H1 (cell line): ENCODE results near the gene C11orf42. TPM values are rescaled to one million over a fixed set of nuclear protein-coding genes. Genes with fewer than 3 reads are reported as not detected.

ENCODE experiments used
- CTCF ChIA-PET: fragments of 300-600 bp; sonication (Branson Sonifier 250); formaldehyde crosslinking; loops from one replicate; lab custom pipeline; 2021; ENCODE audit not compliant: partially characterized antibody; lab: Charles Lee
- POLR2A ChIA-PET: fragments of 300-600 bp; sonication (Branson Sonifier 250); formaldehyde crosslinking; loops from one replicate; lab custom pipeline; 2021; ENCODE audit warnings: inconsistent platforms; ENCODE audit not compliant: partially characterized antibody; lab: Charles Lee
- DNase-seq, 2 experiments: peaks; one replicate each; pipeline versions ENCODE4 v3.0.0 to v3.0.0-alpha.2; 2010 to 2022; ENCODE audit warnings: low spot score in 2 of 2, low read depth in 1 of 2, mixed read lengths in 1 of 2
- FAIRE-seq: peaks from 2 replicates; lab custom pipeline; 2011; peaks lifted over from hg19 to GRCh38; lab: Jason Lieb, UNC
- H2AFZ ChIP-seq: 2 replicates; pipeline ENCODE4 v1.8.1; 2012; ENCODE audit warnings: low read length, inconsistent platforms
- H2AK5ac ChIP-seq: 2 replicates; pipeline ENCODE4 v1.6.1; 2013; ENCODE audit warnings: low read depth, low read length
- H2BK120ac ChIP-seq: replicated peaks from 2 replicates; pipeline ENCODE3; 2013; ENCODE audit warnings: low read depth, low read length, inconsistent platforms
- H2BK12ac ChIP-seq: 2 replicates; pipeline ENCODE4 v1.6.1; 2013; ENCODE audit warnings: low read depth, low read length
- H2BK15ac ChIP-seq: 2 replicates; pipeline ENCODE4 v1.6.1; 2013; ENCODE audit warnings: low read length
- H2BK20ac ChIP-seq: 2 replicates; pipeline ENCODE4 v1.6.1; 2013; ENCODE audit warnings: low read length
- H2BK5ac ChIP-seq: 2 replicates; pipeline ENCODE4 v1.6.1; 2013; ENCODE audit warnings: low read depth, low read length
- H3K14ac ChIP-seq: 2 replicates; pipeline ENCODE4 v1.6.1; 2013; ENCODE audit warnings: inconsistent platforms; ENCODE audit not compliant: insufficient read length
- H3K18ac ChIP-seq: 2 replicates; pipeline ENCODE4 v1.6.1; 2013; ENCODE audit warnings: low read length; ENCODE audit errors: extremely low read depth
- H3K23ac ChIP-seq: 2 replicates; pipeline ENCODE4 v1.6.1; 2013; ENCODE audit warnings: inconsistent platforms; ENCODE audit not compliant: insufficient read length
- H3K23me2 ChIP-seq: 2 replicates; pipeline ENCODE4 v1.6.1; 2013; ENCODE audit warnings: low read depth, low read length
- H3K27ac ChIP-seq: 2 replicates; pipeline ENCODE4 v1.6.1; 2011; ENCODE audit warnings: low read depth, low read length, inconsistent platforms
- H3K27me3 ChIP-seq, 4 experiments: replicated peaks in 1 of 4; 1 replicate in 1 of 4; 2 replicates in 3 of 4; pipeline versions ENCODE4 v1.6.1 to v1.8.1; 2011 to 2013; ENCODE audit warnings: low read length in 3 of 4, mild to moderate bottlenecking in 3 of 4, inconsistent platforms in 2 of 4, mixed read lengths in 2 of 4, moderate library complexity in 1 of 4; ENCODE audit not compliant: control insufficient read depth in 3 of 4, insufficient read depth in 3 of 4; ENCODE audit errors: extremely low read depth in 1 of 4
- H3K36me3 ChIP-seq, 4 experiments: 2 replicates each; pipeline versions ENCODE4 v1.6.1 to v1.8.1; 2011 to 2013; ENCODE audit warnings: mild to moderate bottlenecking in 4 of 4, low read length in 3 of 4, moderate library complexity in 2 of 4, control low read depth in 1 of 4, inconsistent platforms in 1 of 4; ENCODE audit not compliant: insufficient read depth in 4 of 4, control insufficient read depth in 2 of 4
- H3K4ac ChIP-seq: replicated peaks from 2 replicates; pipeline ENCODE3; 2013; ENCODE audit warnings: low read length, low read depth, mixed read lengths, inconsistent platforms; ENCODE audit not compliant: insufficient read length
- H3K4me1 ChIP-seq, 4 experiments: replicated peaks in 1 of 4; 1 replicate in 1 of 4; 2 replicates in 3 of 4; pipeline versions ENCODE4 v1.6.1 to v1.8.1; 2011 to 2013; ENCODE audit warnings: low read length in 3 of 4, inconsistent platforms in 2 of 4, mixed read lengths in 1 of 4; ENCODE audit not compliant: insufficient read depth in 4 of 4, control insufficient read depth in 3 of 4
- H3K4me2 ChIP-seq, 2 experiments: 2 replicates each; pipeline versions ENCODE4 v1.6.1 to v1.8.1; 2011 to 2013; ENCODE audit warnings: low read depth in 2 of 2, low read length in 2 of 2, control low read depth in 1 of 2, inconsistent platforms in 1 of 2, mild to moderate bottlenecking in 1 of 2; ENCODE audit not compliant: insufficient read depth in 1 of 2
- H3K4me3 ChIP-seq, 4 experiments: fragments of 200-600, 300-600 bp in 1 of 4; sonication (generic), shearing (Covaris generic), sonication (Bioruptor Twin) in 1 of 4; 2 replicates each; pipeline versions ENCODE4 v1.5.1 to v1.8.1; 2011 to 2016; ENCODE audit warnings: low read length in 4 of 4, low read depth in 3 of 4, control low read depth in 2 of 4, inconsistent platforms in 2 of 4, mild to moderate bottlenecking in 2 of 4, mixed read lengths in 1 of 4, moderate library complexity in 1 of 4; ENCODE audit not compliant: insufficient read depth in 2 of 4; ENCODE audit errors: extremely low read depth in 1 of 4
- H3K56ac ChIP-seq: replicated peaks from 2 replicates; pipeline ENCODE3; 2013; ENCODE audit warnings: low read depth, mild to moderate bottlenecking, mixed read lengths, low read length, inconsistent platforms; ENCODE audit not compliant: insufficient read length
- H3K79me1 ChIP-seq: 2 replicates; pipeline ENCODE4 v1.6.1; 2013; ENCODE audit warnings: low read depth, low read length, control low read depth
- H3K79me2 ChIP-seq, 2 experiments: 2 replicates each; pipeline versions ENCODE4 v1.6.1 to v1.8.1; 2012 to 2013; ENCODE audit warnings: low read length in 2 of 2, mild to moderate bottlenecking in 2 of 2, inconsistent platforms in 1 of 2; ENCODE audit not compliant: insufficient read depth in 2 of 2, control insufficient read depth in 1 of 2
- H3K9ac ChIP-seq, 4 experiments: replicated peaks in 1 of 4; 1 replicate in 1 of 4; 2 replicates in 3 of 4; pipeline versions ENCODE4 v1.6.1 to v1.8.1; 2011 to 2013; ENCODE audit warnings: low read depth in 3 of 4, low read length in 3 of 4, control low read depth in 2 of 4, mild to moderate bottlenecking in 2 of 4, moderate library complexity in 2 of 4, inconsistent platforms in 1 of 4; ENCODE audit errors: extremely low read depth in 1 of 4
- H3K9me3 ChIP-seq, 2 experiments: 2 replicates each; pipeline versions ENCODE4 v1.6.1 to v1.8.1; 2012 to 2013; ENCODE audit warnings: mild to moderate bottlenecking in 2 of 2, moderate library complexity in 2 of 2, control low read depth in 1 of 2, inconsistent platforms in 1 of 2, low read depth in 1 of 2, low read length in 1 of 2, mixed read lengths in 1 of 2; ENCODE audit not compliant: insufficient read depth in 2 of 2
- H4K20me1 ChIP-seq, 2 experiments: replicated peaks in 1 of 2; 2 replicates each; pipeline versions ENCODE3 to v1.8.1; 2011 to 2013; ENCODE audit warnings: inconsistent platforms in 2 of 2, low read length in 2 of 2, mild to moderate bottlenecking in 1 of 2; ENCODE audit not compliant: insufficient read depth in 2 of 2, control insufficient read depth in 1 of 2
- H4K5ac ChIP-seq: 2 replicates; pipeline ENCODE4 v1.6.1; 2013; ENCODE audit warnings: low read length, low read depth, mixed read lengths, inconsistent platforms; ENCODE audit not compliant: insufficient read length
- H4K8ac ChIP-seq: 2 replicates; pipeline ENCODE4 v1.8.0; 2013; ENCODE audit warnings: mild to moderate bottlenecking, moderate library complexity, low read length, inconsistent platforms; ENCODE audit not compliant: insufficient read depth; ENCODE audit errors: extremely low read depth
- H4K91ac ChIP-seq: replicated peaks from 2 replicates; pipeline ENCODE3; 2013; ENCODE audit warnings: low read length, mixed read lengths, inconsistent platforms; ENCODE audit not compliant: insufficient read length
- WGBS, 2 experiments: shearing (Covaris generic) in 1 of 2; methylation state at CpG; one replicate each; pipeline versions ENCODE4 v1.1.6 to v1.1.7; 2013 to 2015; ENCODE audit warnings: low lambda C conversion rate in 2 of 2, mixed read lengths in 2 of 2, inconsistent platforms in 1 of 2, low coverage in 1 of 2, missing lambda C conversion rate in 1 of 2; ENCODE audit not compliant: insufficient replicate concordance in 2 of 2, insufficient coverage in 1 of 2, insufficient read length in 1 of 2; ENCODE audit errors: extremely low coverage in 1 of 2, missing lambda C conversion rate in 1 of 2; 5-methylcytosine and 5-hydroxymethylcytosine counted together
- polyA plus RNA-seq, 7 experiments: library from polyadenylated mRNA; depleted of rRNA in 3 of 7; stranded (reverse) in 5 of 7; unstranded in 2 of 7; fragments of >200 nt in 5 of 7; fragments of 200-250 nt in 2 of 7; gene quantifications; 1 replicate in 5 of 7; 2 replicates in 1 of 7; 4 replicates in 1 of 7; pipeline versions ENCODE4 v1.2.1 to v1.2.3, GENCODE V29; 2011 to 2013; ENCODE audit warnings: missing spikeins in 2 of 7, mixed read lengths in 2 of 7
- total RNA-seq: library from RNA; stranded (reverse); fragmentation: NEBNext Ultra II Directional; extraction: Animal tissue kit (Norgen Biotek cat#: 25700); gene quantifications from 2 replicates; pipeline ENCODE4 v1.2.1, GENCODE V29; 2021

C11orf42 gene
- total and polyA plus RNA-seq, 2 of the 8 experiments (the other 6 are each of a cell fraction or from before 2014, with no cell fraction given) = not detected

- no peaks in the 10 kb centered on the region for H3K36me3 ChIP-seq
- H3K4ac ChIP-seq = no peak overlapping the region
- no peak overlapping the region for H2BK20ac ChIP-seq
- no peaks in the 10 kb centered on the region for H3K79me1 ChIP-seq
- H3K4me1 ChIP-seq = no peaks in the 10 kb centered on the region; a peak in 1 of 7 replicates
- H3K79me2 ChIP-seq = no peaks in the 10 kb centered on the region
- no peak overlapping the region for H4K8ac ChIP-seq
- no peaks in the 10 kb centered on the region for H3K9me3 ChIP-seq
- no peak for DNase-seq
- no peaks in the 10 kb centered on the region for H3K23me2 ChIP-seq
- H3K18ac ChIP-seq = no peak overlapping the region
- H2BK120ac ChIP-seq = no peak overlapping the region
- H2BK12ac ChIP-seq = no peak overlapping the region
- ChIA-PET POLR2A (no interaction called here), CTCF (interaction anchor here (0.5 to 2.6 kb wide), 4 partner anchors 12 to 108 kb away, joined by 3 to 15 read pairs (median 3); no protein-coding TSS in a partner anchor)
- no peak overlapping the region for H3K23ac ChIP-seq
- H3K9ac ChIP-seq = no peak overlapping the region
- H3K27ac ChIP-seq = no peak overlapping the region
- H3K4me3 ChIP-seq = no peak overlapping the region
- H4K20me1 ChIP-seq = no peaks in the 10 kb centered on the region
- no peak overlapping the region for H4K91ac ChIP-seq
- H3K4me2 ChIP-seq = no peak overlapping the region
- no peak overlapping the region for H2BK15ac ChIP-seq
- no peak overlapping the region for H2AK5ac ChIP-seq
- no peak overlapping the region for H3K14ac ChIP-seq
- no peak overlapping the region for H3K56ac ChIP-seq
- H3K27me3 ChIP-seq = peaks cover 0 to 2% (median 0%) of the 10 kb centered on the region in 4 experiments; a peak in 1 of 7 replicates
- no peak for FAIRE-seq
- H2AFZ ChIP-seq = no peak overlapping the region
- H2BK5ac ChIP-seq = no peak overlapping the region
- no peak overlapping the region for H4K5ac ChIP-seq
- 95% methylated on average over 2 of the region's 2 CpGs; no CpG with 5 or more reads in 1 of the 2 experiments for WGBS, 2 experiments
Measured at GRCh38 chr11:6245536-6245935, 40.2 kb downstream of the C11orf42 start.
